ENCODE measurements around the gene FOSL1.

Gene FOSL1

GRCh38 chr11:65900125-65900898 is at the start of gene FOSL1:
Gene FOSL1 (minus strand): TSS chr11:65900388. CDS start chr11:65900339, 49 bp downstream.
- DNase-seq (ENCODE audit: low spot score), result peak; percentile 71

DNA sequence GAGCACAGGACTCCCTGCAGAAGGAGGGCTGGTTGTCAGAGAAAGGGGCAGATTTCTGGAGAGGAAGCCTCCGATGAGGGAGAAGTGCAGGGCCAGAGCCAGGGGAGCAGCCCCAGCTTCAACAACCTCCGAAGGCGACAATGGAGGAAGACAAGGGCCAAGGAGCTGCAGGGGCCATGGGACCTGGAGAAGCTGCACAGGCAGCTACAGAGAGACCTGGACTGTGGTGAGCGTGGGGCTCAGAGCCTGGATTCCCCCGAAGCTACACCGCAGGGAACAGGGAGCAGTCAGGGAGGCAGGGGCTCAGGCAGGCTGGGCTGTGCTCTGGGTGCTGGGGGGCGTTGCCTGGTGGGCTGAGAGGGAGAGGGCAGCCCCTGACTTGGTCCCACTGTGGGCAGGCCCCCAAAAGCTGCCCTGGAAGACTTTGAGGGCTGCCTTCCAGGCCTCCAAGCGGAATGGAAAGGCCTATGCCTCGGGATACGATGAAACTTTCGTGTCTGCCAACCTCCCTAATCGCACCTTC is 47.5 kb upstream of the FOSL1 start:
- no peak for DNase-seq (ENCODE audit: low spot score)

DNA sequence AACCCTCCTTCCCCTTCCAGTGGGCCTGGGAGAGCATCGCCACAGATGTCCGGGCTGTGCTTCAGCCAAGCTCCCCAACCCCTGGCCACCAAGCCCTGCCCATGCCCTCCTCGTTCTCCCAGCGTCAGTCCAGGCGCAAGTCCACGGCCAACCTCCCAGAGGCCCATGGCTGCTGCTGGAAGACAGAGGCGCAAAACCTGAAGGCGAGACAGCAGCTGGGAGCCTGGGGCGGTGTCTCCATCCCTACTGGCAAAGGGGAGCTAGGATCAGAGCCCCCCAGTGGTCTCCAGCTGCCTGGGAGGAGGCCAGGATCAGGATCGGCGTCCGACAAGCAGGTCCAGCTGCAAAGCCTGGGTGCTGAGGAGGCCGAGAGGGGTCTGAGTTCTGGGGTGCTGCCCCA is 46.9 kb upstream of the FOSL1 start:
- no peak for DNase-seq (ENCODE audit: low spot score)

- DNase-seq (ENCODE audit: low spot score), result no peak
Measured at GRCh38 chr11:65946655-65947054, 46.5 kb upstream of the FOSL1 start.

DNA sequence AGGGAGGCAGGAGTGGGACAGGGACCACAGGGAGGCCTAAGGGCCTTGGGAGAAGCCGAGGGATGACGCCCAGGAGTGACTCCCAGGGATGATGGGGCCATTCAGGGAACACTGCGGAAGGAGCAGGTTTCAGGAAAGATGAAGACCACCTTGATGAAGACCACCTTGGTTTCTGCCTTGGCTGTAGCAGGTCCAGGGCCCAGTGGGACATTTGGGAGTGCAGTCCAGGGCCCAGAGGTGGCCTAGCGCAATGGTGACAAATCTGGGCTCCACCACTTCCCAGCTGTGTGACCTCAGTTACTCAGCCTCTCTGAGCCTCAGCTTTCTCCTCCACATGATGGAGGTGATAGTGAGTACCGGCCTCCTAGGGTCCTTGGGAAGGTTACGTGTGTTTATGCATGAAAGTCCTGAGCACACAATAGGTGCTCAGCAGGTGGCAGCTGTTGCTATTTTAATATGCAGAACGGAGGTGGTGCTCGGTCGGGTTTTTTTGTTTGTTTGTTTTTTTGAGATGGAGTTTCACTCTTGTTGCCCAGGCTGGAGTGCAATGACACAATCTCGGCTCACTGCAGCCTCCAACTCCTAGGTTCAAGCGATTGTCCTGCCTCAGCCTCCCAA is 45.9 kb upstream of the FOSL1 start:
- DNase-seq (ENCODE audit: low spot score), result no peak

DNA sequence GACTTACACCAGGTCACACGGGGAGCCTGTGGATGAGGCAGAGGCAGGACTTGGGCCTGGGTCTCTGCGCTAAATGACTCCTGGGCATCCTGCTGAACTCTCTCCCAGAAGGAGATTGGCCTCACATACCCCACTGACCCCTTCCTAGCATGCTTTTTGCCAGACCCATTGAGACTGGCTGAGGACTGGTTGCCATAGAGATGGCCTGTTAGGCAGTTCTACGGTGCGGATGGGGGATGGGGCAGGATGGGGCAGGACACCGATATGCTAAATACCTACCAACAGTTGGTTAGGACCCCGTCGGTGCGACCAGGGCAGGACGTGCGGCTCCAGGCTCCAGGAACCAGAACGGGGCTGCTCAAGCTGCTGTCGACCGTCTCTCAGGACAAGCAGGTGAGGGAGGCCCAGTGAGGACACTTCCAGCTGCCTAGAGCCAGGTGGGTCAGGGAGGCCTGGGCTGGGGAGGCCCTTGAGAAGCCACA is 45.3 kb upstream of the FOSL1 start, which contains the start of gene TSGA10IP:
TSS of gene TSGA10IP (plus strand) at position 51 of the 482 bp plus-strand sequence. CDS start at position 247, 196 bp downstream.
- DNase-seq (ENCODE audit: low spot score), result no peak

DNA sequence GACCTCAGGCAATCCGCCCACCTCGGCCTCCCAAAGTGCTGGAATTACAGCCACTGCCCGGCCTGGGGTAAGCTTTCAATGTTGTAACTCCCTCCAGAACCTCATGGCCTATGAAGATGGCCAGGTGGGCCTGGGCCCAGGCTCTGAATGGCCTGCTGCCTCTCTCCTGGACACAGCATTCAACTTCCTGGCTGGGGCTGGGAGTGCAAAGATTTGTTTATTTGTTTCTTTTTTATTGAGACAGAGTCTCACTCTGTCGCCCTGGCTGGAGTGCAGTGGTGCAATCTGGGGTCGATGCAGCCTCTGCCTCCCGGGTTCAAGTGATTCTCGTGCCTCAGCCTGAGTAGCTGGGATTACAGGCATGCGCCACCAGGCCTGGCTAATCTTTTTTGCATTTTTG is 44.6 kb upstream of the FOSL1 start:
- DNase-seq (ENCODE audit: low spot score), result no peak

DNA sequence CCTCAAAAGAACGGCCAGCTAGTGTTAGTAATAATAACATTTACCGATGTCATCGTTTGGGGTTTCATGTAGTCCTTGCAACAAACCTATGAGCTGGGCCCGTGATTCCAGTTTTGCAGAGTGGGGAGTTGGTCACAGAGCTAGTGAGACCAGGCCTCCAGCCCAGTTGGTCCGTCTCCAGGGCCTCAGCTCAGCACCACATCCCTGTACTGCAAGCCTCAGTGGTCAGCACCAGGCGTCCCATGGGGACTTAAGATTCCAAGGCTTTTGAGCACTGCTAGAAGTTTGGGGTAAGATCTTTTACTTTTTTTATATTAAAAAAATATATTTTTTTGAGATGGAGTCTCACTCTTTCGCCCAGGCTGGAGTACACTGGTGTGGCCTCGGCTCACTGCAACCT is 44.0 kb upstream of the FOSL1 start:
- no peak for DNase-seq (ENCODE audit: low spot score)

GRCh38 chr11:65942531-65942930 is 42.3 kb upstream of the FOSL1 start:
- no peak for DNase-seq (ENCODE audit: low spot score)

GRCh38 chr11:65941720-65942310 is 41.6 kb upstream of the FOSL1 start:
- DNase-seq (ENCODE audit: low spot score), result no peak

DNA sequence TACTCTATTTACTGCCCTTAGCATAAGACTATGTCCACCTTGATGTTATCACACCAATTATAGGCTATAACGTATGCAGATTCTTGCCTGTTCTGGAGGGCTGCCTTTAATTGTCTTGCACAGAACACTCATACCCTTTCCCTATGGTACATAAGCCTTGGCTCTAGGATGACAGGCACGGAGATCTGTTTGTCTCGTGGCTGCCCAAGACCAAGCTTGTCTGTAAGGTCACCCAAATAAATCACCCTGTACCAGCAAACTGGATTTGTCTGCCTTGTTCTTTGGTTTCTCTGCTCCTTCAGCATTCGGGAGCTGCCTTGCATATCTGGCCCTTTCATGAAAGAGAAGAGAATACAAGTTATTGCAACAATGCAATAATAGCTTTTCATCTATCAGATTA is 37.6 kb upstream of the FOSL1 start:
- DNase-seq (ENCODE audit: low spot score), result no peak

DNA sequence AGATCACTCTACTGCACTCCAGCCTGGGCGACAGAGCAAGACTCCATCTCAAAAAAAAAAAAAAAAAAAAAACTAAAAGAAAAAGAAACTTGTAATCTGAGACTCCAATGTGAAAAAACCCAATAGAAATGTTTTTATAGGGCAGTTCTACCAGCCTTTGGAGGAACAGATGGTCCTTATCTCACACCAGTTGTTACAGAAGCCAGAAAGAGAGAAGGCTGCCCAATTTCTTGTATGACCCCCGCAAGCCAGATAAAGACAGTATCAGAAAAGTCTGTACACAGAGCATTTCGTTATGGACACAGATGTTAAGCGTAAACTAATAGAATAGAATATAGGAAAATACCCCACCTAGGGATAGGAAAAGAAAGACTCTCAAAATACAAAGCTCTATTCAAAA is 33.8 kb upstream of the FOSL1 start:
- no peak for DNase-seq (ENCODE audit: low spot score)

DNA sequence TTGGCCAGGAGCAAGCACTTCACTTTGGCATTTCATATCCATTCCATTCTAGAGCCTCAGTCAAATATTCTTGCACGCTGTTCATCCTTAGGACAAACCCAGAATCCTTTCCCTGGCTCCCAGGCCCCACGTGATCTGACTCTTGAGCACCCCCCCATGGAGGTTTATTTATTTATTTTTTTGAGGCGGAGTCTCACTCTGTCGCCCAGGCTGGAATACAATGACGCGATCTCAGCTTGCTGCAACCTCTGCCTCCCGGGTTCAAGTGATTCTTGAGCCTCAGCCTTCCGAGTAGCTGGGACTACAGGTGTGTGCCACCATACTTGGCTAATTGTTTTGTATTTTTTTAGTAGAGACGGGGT is 32.4 kb upstream of the FOSL1 start:
- DNase-seq (ENCODE audit: low spot score), result no peak

- DNase-seq (ENCODE audit: low spot score), result no peak
Measured at GRCh38 chr11:65931773-65932557, 31.8 kb upstream of the FOSL1 start.

DNA sequence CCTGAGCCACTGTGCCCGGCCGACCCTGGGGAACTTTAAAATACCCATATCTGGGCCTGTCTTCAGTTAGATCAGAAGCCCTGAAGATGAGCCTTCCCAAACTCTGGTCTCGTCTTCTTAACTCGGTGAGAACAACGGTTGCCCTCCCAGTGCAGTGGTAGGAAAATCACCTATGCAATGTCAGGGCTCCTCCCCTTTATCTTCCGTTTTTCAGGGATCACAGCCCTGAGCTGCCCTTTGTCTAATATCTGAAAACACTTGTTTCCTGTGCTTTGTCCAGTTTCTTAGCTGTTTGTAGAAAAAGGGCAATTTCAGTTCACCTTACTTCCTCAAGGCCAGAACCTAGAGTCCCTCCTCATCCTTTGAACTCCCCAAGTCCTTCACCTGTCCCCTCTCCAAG is 28.5 kb upstream of the FOSL1 start:
- DNase-seq (ENCODE audit: low spot score), result no peak

- peak; percentile 23 for DNase-seq (ENCODE audit: low spot score)
Measured at GRCh38 chr11:65927904-65928397, 27.8 kb upstream of the FOSL1 start.

GRCh38 chr11:65925397-65925796 is 25.2 kb upstream of the FOSL1 start:
- no peak for DNase-seq (ENCODE audit: low spot score)

DNA sequence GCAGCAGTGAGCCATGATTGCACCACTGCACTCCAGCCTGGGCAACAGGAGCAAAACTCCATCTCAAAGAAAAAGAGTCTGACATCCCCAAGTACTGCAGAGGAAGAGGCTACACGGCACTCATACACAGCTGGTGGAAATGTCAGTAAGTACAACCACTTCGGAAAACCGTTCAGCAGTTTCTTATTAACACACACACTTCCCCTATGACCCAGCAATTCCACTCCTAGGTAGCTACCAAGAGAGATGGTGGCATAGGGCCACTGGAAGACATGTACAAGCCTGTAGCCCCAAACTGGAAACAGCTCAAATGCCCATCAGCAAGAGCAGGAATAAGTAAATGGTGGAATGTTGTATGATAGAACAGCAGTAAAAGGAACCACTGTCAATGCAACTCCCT is 22.4 kb upstream of the FOSL1 start:
- no peak for DNase-seq (ENCODE audit: low spot score)

GRCh38 chr11:65921876-65922275 is 21.7 kb upstream of the FOSL1 start:
- DNase-seq (ENCODE audit: low spot score), result no peak

GRCh38 chr11:65921033-65921555 is 20.9 kb upstream of the FOSL1 start:
- no peak for DNase-seq (ENCODE audit: low spot score)

- no peak for DNase-seq (ENCODE audit: low spot score)
Measured at GRCh38 chr11:65920372-65920802, 20.2 kb upstream of the FOSL1 start.
